Measurements from ENCODE around the gene CDKN2B-AS1. TPM values are rescaled to one million over a fixed set of nuclear protein-coding genes. Genes with fewer than 3 reads are reported as not detected.
A peak's percentile ranks its signal among the peaks of the same experiment; 100 is the strongest.

The CDKN2B-AS1 gene
- total and polyA plus RNA-seq, 2 of the 13 experiments (the other 11 are each of a cell fraction or from before 2014, with no cell fraction given) = 0.64 to 2.3 TPM

DNA sequence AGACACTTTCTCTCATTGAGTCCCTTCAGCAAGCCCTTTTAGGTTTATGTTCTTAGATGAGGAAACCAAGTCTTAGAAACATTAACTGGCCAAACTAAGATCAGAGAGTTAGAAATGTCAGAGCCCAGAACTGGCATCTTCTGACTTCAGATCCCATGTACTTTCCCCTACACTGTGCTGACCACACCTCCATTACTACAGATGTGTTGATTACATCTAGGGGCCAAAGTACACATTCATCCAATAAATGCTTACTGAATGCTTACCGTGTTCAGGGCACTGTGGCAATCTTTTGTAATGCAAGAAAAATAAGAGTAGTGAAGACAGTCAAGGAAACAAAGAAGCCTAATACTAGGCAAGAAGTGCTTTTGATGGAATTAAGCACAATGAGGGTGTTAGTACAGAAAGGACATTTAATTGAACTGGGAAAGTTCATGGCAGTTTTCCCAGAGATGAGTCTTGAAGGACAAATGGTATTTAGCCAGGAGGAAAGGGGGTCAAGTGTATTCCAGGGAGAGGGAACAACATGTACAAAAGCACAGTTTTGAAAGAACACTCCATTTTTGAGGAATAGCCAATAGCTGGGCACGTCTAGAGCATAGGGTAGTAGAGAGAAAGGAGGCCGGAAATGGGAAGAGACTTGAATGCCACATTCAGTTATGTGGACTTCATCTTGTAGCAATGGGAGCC, 104.2 kb downstream of the CDKN2B-AS1 start:
- in situ Hi-C loops (cut with HindIII; ENCODE audit: extremely low pct_ligation_motif_present, low pct_unique_long_range_greater_than_20kb) (no loop called here), intact Hi-C loops (cut with micrococcal nuclease; ENCODE audit: unreplicated experiment) (no loop called here)
- ATAC-seq = peak; percentile 46; the same call in 1 of the 3 replicates
- ChIA-PET CTCF (ENCODE audit: low intra/inter-chr PET ratio, low total read pairs) (no interaction called here), POLR2A (no interaction called here)
- WGBS (ENCODE audit: low lambda C conversion rate) = 31% methylated on average over 3 of the region's 3 CpGs
- H3K4me3 ChIP-seq (replicated peaks in 1 of 3; ENCODE audit: insufficient read depth in 1 of 3, low read depth in 2 of 3, low read length in 3 of 3) = no peak overlapping the region
- no peak for TF ChIP-seq RBAK (CRISPR knock-in tag; IDR thresholded peaks at IDR 0.05)
- TF ChIP-seq, protein P1, sequence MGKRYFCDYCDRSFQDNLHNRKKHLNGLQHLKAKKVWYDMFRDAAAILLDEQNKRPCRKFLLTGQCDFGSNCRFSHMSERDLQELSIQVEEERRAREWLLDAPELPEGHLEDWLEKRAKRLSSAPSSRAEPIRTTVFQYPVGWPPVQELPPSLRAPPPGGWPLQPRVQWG (CRISPR knock-in tag; IDR thresholded peaks at IDR 0.05; ENCODE audit: borderline replicate concordance, low read depth) = no peak
- no peak for TF ChIP-seq BCL6 (CRISPR knock-in tag; IDR thresholded peaks at IDR 0.05)
- TF ChIP-seq ZNF256 (CRISPR knock-in tag; conservative IDR thresholded peaks at IDR 0.05) = no peak
- TF ChIP-seq ZNF775 (CRISPR knock-in tag; IDR thresholded peaks at IDR 0.05; ENCODE audit: borderline replicate concordance) = no peak
- no peak for TF ChIP-seq EP300 (IDR thresholded peaks at IDR 0.05; ENCODE audit: low read depth in 2 of 2, low read length in 2 of 2)
- TF ChIP-seq EP300 (CRISPR knock-in tag; IDR thresholded peaks at IDR 0.05; ENCODE audit: borderline replicate concordance) = no peak
- TF ChIP-seq ZNF33A (CRISPR knock-in tag; IDR thresholded peaks at IDR 0.05; ENCODE audit: borderline replicate concordance) = no peak
- TF ChIP-seq, protein P2, sequence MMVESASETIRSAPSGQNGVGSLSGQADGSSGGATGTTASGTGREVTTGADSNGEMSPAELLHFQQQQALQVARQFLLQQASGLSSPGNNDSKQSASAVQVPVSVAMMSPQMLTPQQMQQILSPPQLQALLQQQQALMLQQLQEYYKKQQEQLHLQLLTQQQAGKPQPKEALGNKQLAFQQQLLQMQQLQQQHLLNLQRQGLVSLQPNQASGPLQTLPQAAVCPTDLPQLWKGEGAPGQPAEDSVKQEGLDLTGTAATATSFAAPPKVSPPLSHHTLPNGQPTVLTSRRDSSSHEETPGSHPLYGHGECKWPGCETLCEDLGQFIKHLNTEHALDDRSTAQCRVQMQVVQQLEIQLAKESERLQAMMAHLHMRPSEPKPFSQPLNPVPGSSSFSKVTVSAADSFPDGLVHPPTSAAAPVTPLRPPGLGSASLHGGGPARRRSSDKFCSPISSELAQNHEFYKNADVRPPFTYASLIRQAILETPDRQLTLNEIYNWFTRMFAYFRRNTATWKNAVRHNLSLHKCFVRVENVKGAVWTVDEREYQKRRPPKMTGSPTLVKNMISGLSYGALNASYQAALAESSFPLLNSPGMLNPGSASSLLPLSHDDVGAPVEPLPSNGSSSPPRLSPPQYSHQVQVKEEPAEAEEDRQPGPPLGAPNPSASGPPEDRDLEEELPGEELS (CRISPR knock-in tag; IDR thresholded peaks at IDR 0.05) = no peak
- TF ChIP-seq ZNF441 (CRISPR knock-in tag; IDR thresholded peaks at IDR 0.05; ENCODE audit: borderline replicate concordance) = no peak
- no peak for TF ChIP-seq FOXJ3 (CRISPR knock-in tag; IDR thresholded peaks at IDR 0.05; ENCODE audit: borderline replicate concordance)
- no peak for TF ChIP-seq NFRKB (IDR thresholded peaks at IDR 0.05)
- no peak for TF ChIP-seq ZNF550 (CRISPR knock-in tag; IDR thresholded peaks at IDR 0.05; ENCODE audit: borderline replicate concordance)
- TF ChIP-seq SP140L (CRISPR knock-in tag; IDR thresholded peaks at IDR 0.05; ENCODE audit: borderline replicate concordance) = no peak
- TF ChIP-seq RXRA (CRISPR knock-in tag; IDR thresholded peaks at IDR 0.05) = no peak
- no peak for TF ChIP-seq SATB2 (CRISPR knock-in tag; IDR thresholded peaks at IDR 0.05)
- no peak for TF ChIP-seq GATAD2A (CRISPR knock-in tag; IDR thresholded peaks at IDR 0.05)
- TF ChIP-seq POLR2G (IDR thresholded peaks at IDR 0.05; ENCODE audit: low read depth, low read length) = no peak
- no peak for TF ChIP-seq PRMT3 (CRISPR knock-in tag; IDR thresholded peaks at IDR 0.05; ENCODE audit: borderline replicate concordance, low read depth)
- TF ChIP-seq ZNF605 (CRISPR knock-in tag; IDR thresholded peaks at IDR 0.05) = no peak
- TF ChIP-seq, protein P3, sequence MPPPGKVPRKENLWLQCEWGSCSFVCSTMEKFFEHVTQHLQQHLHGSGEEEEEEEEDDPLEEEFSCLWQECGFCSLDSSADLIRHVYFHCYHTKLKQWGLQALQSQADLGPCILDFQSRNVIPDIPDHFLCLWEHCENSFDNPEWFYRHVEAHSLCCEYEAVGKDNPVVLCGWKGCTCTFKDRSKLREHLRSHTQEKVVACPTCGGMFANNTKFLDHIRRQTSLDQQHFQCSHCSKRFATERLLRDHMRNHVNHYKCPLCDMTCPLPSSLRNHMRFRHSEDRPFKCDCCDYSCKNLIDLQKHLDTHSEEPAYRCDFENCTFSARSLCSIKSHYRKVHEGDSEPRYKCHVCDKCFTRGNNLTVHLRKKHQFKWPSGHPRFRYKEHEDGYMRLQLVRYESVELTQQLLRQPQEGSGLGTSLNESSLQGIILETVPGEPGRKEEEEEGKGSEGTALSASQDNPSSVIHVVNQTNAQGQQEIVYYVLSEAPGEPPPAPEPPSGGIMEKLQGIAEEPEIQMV (CRISPR knock-in tag; IDR thresholded peaks at IDR 0.05; ENCODE audit: low read depth) = no peak
- no peak overlapping the region for H3K4me2 ChIP-seq (ENCODE audit: low read depth, low read length)
- H2AFZ ChIP-seq (ENCODE audit: low read length) = no peak overlapping the region
- no peaks in the 10 kb centered on the region for H3K9me3 ChIP-seq (ENCODE audit: low read length)
- FAIRE-seq = no peak
- H4K20me1 ChIP-seq (ENCODE audit: insufficient read depth, low read length) = no peaks in the 10 kb centered on the region; the same call in 1 of the 2 replicates
- no peaks in the 10 kb centered on the region for H3K27me3 ChIP-seq (ENCODE audit: control insufficient read depth in 1 of 2, insufficient read depth in 2 of 2, low read length in 2 of 2)
- H3K4me1 ChIP-seq (ENCODE audit: insufficient read depth, low read length) = no peaks in the 10 kb centered on the region
- BruUV-seq (replicated peaks) = no TSS peak
- no peaks in the 10 kb centered on the region for H3K79me2 ChIP-seq (ENCODE audit: insufficient read depth, low read length)
- H3K9ac ChIP-seq (ENCODE audit: insufficient read depth, low read depth, low read length) = no peak overlapping the region
- no peaks in the 10 kb centered on the region for H3K36me3 ChIP-seq (replicated peaks in 1 of 2; ENCODE audit: control insufficient read depth in 1 of 2, insufficient read depth in 2 of 2, low read length in 2 of 2)
- no peak for DNase-seq (ENCODE audit: low spot score)
- H3K27ac ChIP-seq (ENCODE audit: extremely low read length, insufficient read depth, low read length) = no peak overlapping the region

Data from HepG2 (cell line).